Mesendoderm (in vitro differentiated cells): ENCODE measurements around the gene KRT33A.

Experiments used
- DNase-seq: peaks from one replicate; pipeline ENCODE4 v3.0.0; 2013
- H2AK5ac ChIP-seq: 2 replicates; pipeline ENCODE4 v1.6.1; 2013; ENCODE audit warnings: low read length, inconsistent platforms
- H2BK120ac ChIP-seq: 2 replicates; pipeline ENCODE4 v1.6.1; 2013; ENCODE audit warnings: low read depth, mild to moderate bottlenecking, low read length, moderate library complexity, mixed read lengths
- H2BK15ac ChIP-seq: replicated peaks from 2 replicates; pipeline ENCODE4 v1.6.1; 2013; ENCODE audit warnings: low read depth, mild to moderate bottlenecking, moderate library complexity
- H2BK5ac ChIP-seq: 2 replicates; pipeline ENCODE4 v1.6.1; 2013; ENCODE audit warnings: low read length, inconsistent platforms
- H3K18ac ChIP-seq: 2 replicates; pipeline ENCODE4 v1.6.1; 2013; ENCODE audit warnings: mild to moderate bottlenecking, low read length, mixed read lengths
- H3K23ac ChIP-seq: one replicate; pipeline ENCODE4 v1.6.1; 2013; ENCODE audit warnings: low read length
- H3K27ac ChIP-seq: 2 replicates; pipeline ENCODE4 v1.5.1; 2013; ENCODE audit warnings: low read depth, mild to moderate bottlenecking, inconsistent platforms, low read length, moderate library complexity
- H3K27me3 ChIP-seq: 2 replicates; pipeline ENCODE4 v1.6.1; 2013; ENCODE audit warnings: low read length, control low read depth, mild to moderate bottlenecking, inconsistent platforms; ENCODE audit not compliant: insufficient read depth, poor library complexity
- H3K36me3 ChIP-seq: 2 replicates; pipeline ENCODE4 v1.6.1; 2013; ENCODE audit warnings: low read length, inconsistent platforms; ENCODE audit not compliant: control insufficient read depth, insufficient read depth
- H3K4ac ChIP-seq: one replicate; pipeline ENCODE4 v1.6.1; 2013; ENCODE audit warnings: low read depth, mild to moderate bottlenecking, low read length, moderate library complexity
- H3K4me1 ChIP-seq: 2 replicates; pipeline ENCODE4 v1.6.1; 2013; ENCODE audit warnings: low read depth, low read length, inconsistent platforms; ENCODE audit not compliant: control insufficient read depth
- H3K4me2 ChIP-seq: 2 replicates; pipeline ENCODE4 v1.6.1; 2013; ENCODE audit warnings: low read length
- H3K4me3 ChIP-seq: 2 replicates; pipeline ENCODE4 v1.5.1; 2013; ENCODE audit warnings: mild to moderate bottlenecking, low read length
- H3K56ac ChIP-seq: one replicate; pipeline ENCODE4 v1.6.1; 2013; ENCODE audit warnings: low read length
- H3K79me1 ChIP-seq: 2 replicates; pipeline ENCODE4 v1.6.1; 2013; ENCODE audit warnings: low read length, inconsistent platforms
- H3K79me2 ChIP-seq: 2 replicates; pipeline ENCODE4 v1.6.1; 2013; ENCODE audit warnings: mild to moderate bottlenecking, low read length; ENCODE audit not compliant: control insufficient read depth, insufficient read depth
- H3K9ac ChIP-seq: 2 replicates; pipeline ENCODE4 v1.6.1; 2013; ENCODE audit warnings: low read length, inconsistent platforms
- H4K5ac ChIP-seq: one replicate; pipeline ENCODE4 v1.6.1; 2013; ENCODE audit warnings: low read length
- H4K8ac ChIP-seq: one replicate; pipeline ENCODE4 v1.6.1; 2013; ENCODE audit warnings: low read depth, mild to moderate bottlenecking, control low read depth, low read length, moderate library complexity
- WGBS: extraction: QIAGEN DNeasy Blood & Tissue Kit; methylation state at CpG from one replicate; pipeline ENCODE4 v1.1.7; 2013; ENCODE audit warnings: low lambda C conversion rate, missing lambda C conversion rate; ENCODE audit not compliant: insufficient coverage; ENCODE audit errors: extremely low coverage; 5-methylcytosine and 5-hydroxymethylcytosine counted together

The KRT33A gene

DNA sequence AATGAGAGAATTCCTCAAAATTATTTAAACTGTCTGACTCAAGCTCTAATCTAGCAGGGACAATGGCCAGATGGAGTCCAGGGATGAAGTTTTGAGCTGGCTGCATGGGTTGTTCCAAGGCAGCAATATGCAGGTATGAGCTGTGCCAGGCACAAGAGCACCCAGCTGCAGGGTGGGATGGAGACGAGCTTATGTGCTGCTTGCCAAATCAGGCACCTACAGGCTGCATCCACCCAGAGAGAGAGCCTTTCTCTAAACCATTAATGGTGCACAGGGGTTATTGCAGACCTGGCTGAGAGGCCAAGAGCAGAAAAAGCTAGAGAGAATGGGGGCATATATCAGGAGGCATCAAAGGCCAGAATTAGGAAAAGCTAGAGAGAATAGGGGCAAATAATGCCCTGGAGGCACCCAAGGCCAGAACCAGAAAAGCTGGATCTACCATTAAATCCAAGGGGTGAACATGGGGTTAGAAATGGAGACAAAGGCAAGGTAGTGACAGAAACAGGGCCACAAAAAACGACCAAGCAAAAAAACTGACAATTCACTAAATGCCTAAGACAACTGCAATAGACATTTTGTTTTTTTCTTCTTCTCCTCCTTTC, 11.0 kb downstream of the KRT33A start:
- Histone ChIP-seq H2BK5ac (no peak overlapping the region), H3K79me1 (no peaks in the 10 kb centered on the region), H3K23ac (no peak overlapping the region), H3K79me2 (no peaks in the 10 kb centered on the region), H3K56ac (no peak overlapping the region), H3K36me3 (no peaks in the 10 kb centered on the region), H3K27ac (no peak overlapping the region), H3K27me3 (no peaks in the 10 kb centered on the region), H3K4ac (no peak overlapping the region), H3K4me2 (no peak overlapping the region), H2AK5ac (no peak overlapping the region), H2BK120ac (no peak overlapping the region), H3K4me1 (no peaks in the 10 kb centered on the region), H3K4me3 (no peak overlapping the region), H4K8ac (no peak overlapping the region), H4K5ac (no peak overlapping the region), H2BK15ac (no peak overlapping the region), H3K9ac (no peak overlapping the region), H3K18ac (no peak overlapping the region)
- WGBS, result no CpG with 5 or more reads among the region's 2 CpGs
- DNase-seq, result no peak

DNA sequence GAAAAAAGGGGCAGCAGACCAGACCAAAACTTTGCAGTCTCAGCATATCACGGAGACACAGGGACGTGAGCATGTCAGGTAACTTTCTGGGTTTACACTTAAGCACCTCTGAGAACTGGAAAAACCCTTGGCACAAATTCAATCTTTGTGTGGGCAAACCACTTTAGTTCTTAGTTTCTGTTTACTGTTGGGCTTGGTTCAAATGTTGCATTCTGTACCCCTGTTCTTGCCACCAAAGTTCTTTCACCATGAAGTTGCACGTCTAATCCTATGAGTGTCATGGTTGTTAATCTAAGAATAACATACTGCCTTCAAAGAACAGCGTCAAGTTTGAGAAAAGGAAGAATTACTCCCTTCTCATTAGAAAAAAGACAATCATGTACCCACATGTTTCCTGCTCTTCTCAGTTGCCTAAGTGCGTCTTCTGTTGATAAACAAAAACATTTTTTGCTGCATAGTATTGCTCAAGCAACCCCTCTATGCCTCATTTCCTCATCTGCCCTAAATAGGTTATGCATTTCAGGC, 11.6 kb downstream of the KRT33A start:
- no peaks in the 10 kb centered on the region for H3K79me2 ChIP-seq
- no peak overlapping the region for H4K8ac ChIP-seq
- no peak overlapping the region for H3K27ac ChIP-seq
- H3K4ac ChIP-seq, result no peak overlapping the region
- no peak overlapping the region for H3K56ac ChIP-seq
- H3K23ac ChIP-seq, result no peak overlapping the region
- H3K4me3 ChIP-seq, result no peak overlapping the region
- H2BK5ac ChIP-seq, result no peak overlapping the region
- no peak overlapping the region for H2AK5ac ChIP-seq
- H3K18ac ChIP-seq, result no peak overlapping the region
- H3K36me3 ChIP-seq, result no peaks in the 10 kb centered on the region
- H3K79me1 ChIP-seq, result no peaks in the 10 kb centered on the region
- no peak for DNase-seq
- H2BK15ac ChIP-seq, result no peak overlapping the region
- WGBS, result no CpG with 5 or more reads among the region's 5 CpGs
- no peak overlapping the region for H4K5ac ChIP-seq
- H3K27me3 ChIP-seq, result no peaks in the 10 kb centered on the region
- H3K4me1 ChIP-seq, result no peaks in the 10 kb centered on the region
- no peak overlapping the region for H2BK120ac ChIP-seq
- no peak overlapping the region for H3K9ac ChIP-seq
- no peak overlapping the region for H3K4me2 ChIP-seq

DNA sequence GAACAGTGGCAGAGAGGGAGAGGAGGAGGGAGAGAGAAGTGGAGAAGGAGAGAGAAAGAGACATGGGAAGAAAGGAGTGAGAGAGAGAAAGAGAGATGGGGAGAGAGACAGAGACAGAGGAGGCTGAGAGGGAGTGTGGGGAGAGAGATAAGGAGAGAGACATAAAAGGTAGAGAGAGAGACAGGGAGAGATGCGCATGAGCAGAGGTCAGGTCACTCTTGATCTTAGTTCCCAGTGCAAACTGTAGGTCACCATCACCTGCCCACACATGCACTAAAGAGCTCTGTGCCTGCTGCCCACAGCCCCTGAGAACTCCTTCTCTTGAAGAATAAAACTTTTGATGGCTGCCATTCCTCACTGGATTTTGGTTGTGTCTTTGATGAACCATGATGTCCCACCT, 14.9 kb downstream of the KRT33A start:
- H2BK120ac ChIP-seq, result no peak overlapping the region
- H3K79me1 ChIP-seq, result no peaks in the 10 kb centered on the region
- no peak overlapping the region for H3K18ac ChIP-seq
- no CpG with 5 or more reads among the region's 1 CpG for WGBS
- no peak overlapping the region for H2AK5ac ChIP-seq
- peaks cover 2% of the 10 kb centered on the region for H3K4me1 ChIP-seq
- H3K4me3 ChIP-seq, result no peak overlapping the region
- no peak overlapping the region for H4K5ac ChIP-seq
- H3K4ac ChIP-seq, result no peak overlapping the region
- no peaks in the 10 kb centered on the region for H3K27me3 ChIP-seq
- no peak overlapping the region for H4K8ac ChIP-seq
- no peaks in the 10 kb centered on the region for H3K79me2 ChIP-seq
- H3K9ac ChIP-seq, result no peak overlapping the region
- H2BK5ac ChIP-seq, result no peak overlapping the region
- H2BK15ac ChIP-seq, result no peak overlapping the region
- no peak overlapping the region for H3K23ac ChIP-seq
- no peak overlapping the region for H3K4me2 ChIP-seq
- DNase-seq, result no peak
- no peak overlapping the region for H3K27ac ChIP-seq
- no peaks in the 10 kb centered on the region for H3K36me3 ChIP-seq
- H3K56ac ChIP-seq, result no peak overlapping the region

DNA sequence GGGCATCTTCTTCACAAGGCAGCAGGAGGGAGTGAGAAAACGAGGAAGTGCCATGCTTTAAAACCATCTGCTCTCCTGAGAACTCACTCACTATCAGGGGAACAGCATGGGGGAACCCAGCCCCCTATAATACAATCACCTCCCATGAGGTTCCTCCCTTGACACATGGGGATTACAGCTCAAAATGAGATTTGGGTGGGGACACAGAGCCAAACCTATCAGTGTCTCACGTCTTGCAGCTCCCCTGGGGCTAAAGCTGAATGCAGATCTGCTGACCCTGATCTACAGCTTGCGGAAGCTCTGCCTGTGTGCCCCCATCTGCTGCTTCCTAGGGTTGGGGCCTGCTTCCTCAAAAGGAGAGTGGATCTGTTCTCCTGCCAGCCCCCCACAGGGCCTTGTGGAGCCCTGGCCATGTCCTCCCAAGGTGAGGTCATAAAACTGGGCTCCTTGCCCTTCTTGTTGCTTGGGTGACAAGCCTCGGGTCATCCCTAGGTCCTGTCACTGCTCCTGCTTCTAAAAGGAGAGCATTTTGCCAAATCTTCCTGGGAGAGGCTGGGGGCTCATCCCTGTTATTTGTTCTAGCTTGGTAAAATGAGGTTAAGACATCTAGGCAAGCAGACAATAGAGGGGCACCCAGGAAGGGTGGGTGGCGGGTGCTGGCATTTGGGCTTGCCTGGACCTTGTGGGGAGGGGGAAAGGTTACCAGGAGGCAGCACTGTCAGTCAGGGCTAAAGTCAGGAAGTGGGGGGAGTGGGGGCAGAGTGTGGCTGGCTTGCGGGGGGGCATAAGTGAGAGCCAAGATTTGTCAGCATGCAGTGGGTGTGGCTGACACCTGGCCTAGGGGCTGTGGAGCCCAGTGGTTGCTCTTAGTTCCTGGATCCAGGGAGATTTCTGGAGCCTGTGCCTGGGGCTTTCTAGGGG, 16.0 kb downstream of the KRT33A start:
- WGBS, result no CpG with 5 or more reads among the region's 6 CpGs
- H2AK5ac ChIP-seq, result no peak overlapping the region
- H3K9ac ChIP-seq, result no peak overlapping the region
- no peaks in the 10 kb centered on the region for H3K36me3 ChIP-seq
- H2BK5ac ChIP-seq, result no peak overlapping the region
- no peak overlapping the region for H3K4me3 ChIP-seq
- no peaks in the 10 kb centered on the region for H3K79me2 ChIP-seq
- H2BK120ac ChIP-seq, result no peak overlapping the region
- no peaks in the 10 kb centered on the region for H3K79me1 ChIP-seq
- DNase-seq, result peak; percentile 86
- no peak overlapping the region for H4K8ac ChIP-seq
- H3K4me2 ChIP-seq, result no peak overlapping the region
- H3K27ac ChIP-seq, result no peak overlapping the region
- H3K56ac ChIP-seq, result peak overlapping the region; percentile 1
- H3K27me3 ChIP-seq, result no peaks in the 10 kb centered on the region
- H3K4me1 ChIP-seq, result peaks cover 2% of the 10 kb centered on the region
- H3K23ac ChIP-seq, result no peak overlapping the region
- H2BK15ac ChIP-seq, result no peak overlapping the region
- no peak overlapping the region for H4K5ac ChIP-seq
- H3K18ac ChIP-seq, result no peak overlapping the region
- H3K4ac ChIP-seq, result no peak overlapping the region

DNA sequence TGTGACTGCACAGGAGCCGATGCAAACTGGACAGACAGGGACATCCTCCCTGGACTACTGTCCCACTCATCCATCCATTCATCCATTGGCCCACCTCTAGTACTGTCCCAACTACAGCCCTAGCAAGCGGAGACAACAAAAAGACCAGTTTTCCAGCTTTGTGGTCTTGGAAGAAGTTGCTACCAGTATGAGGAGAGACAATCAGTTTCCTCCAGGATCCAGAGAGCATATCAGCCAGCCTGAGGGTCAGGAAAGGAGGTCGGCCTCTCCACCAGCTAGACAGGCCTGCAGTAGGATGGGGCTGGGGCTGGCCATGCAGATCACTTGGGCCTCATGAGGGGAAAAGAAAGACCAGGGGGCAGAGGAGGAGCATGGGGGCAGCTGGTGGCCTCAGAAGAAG, 16.8 kb downstream of the KRT33A start:
- no peak overlapping the region for H2BK15ac ChIP-seq
- H3K18ac ChIP-seq, result no peak overlapping the region
- H3K4me3 ChIP-seq, result no peak overlapping the region
- no peak for DNase-seq
- WGBS, result no CpG with 5 or more reads among the region's 3 CpGs
- H3K27me3 ChIP-seq, result no peaks in the 10 kb centered on the region
- no peaks in the 10 kb centered on the region for H3K79me2 ChIP-seq
- no peak overlapping the region for H3K27ac ChIP-seq
- no peaks in the 10 kb centered on the region for H3K79me1 ChIP-seq
- H4K8ac ChIP-seq, result no peak overlapping the region
- H3K9ac ChIP-seq, result no peak overlapping the region
- H2AK5ac ChIP-seq, result no peak overlapping the region
- H3K23ac ChIP-seq, result no peak overlapping the region
- H3K4ac ChIP-seq, result no peak overlapping the region
- no peaks in the 10 kb centered on the region for H3K36me3 ChIP-seq
- H3K56ac ChIP-seq, result peak overlapping the region; percentile 50
- H2BK5ac ChIP-seq, result peak overlapping the region; percentile 81
- no peak overlapping the region for H2BK120ac ChIP-seq
- peaks cover 2% of the 10 kb centered on the region for H3K4me1 ChIP-seq
- peak overlapping the region; percentile 50 for H4K5ac ChIP-seq
- H3K4me2 ChIP-seq, result no peak overlapping the region
